Fibroblast of skin of scalp (primary cell): ENCODE results near the gene NPHS1.

Experiments used
- DNase-seq: peaks from one replicate; pipeline ENCODE4 v3.0.0-alpha.2; 2013

The NPHS1 gene

GRCh38 chr19:35786299-35787160 lies 65.8 kb downstream of the NPHS1 start:
- no peak for DNase-seq

DNA sequence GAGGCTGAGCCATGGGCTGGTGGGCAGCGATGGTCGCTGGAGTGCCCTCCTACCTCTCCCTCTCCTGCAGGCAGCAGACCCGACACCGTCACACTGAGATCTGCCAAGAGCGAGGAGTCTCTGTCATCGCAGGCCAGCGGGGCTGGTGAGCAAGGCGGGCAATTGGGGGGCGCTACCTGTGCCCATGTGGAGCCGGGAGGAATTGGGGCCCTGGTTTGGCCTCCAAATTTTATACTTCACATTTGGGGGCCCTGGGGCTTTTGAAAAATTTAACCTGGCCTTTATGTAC lies 67.0 kb downstream of the NPHS1 start:
- no peak for DNase-seq

DNA sequence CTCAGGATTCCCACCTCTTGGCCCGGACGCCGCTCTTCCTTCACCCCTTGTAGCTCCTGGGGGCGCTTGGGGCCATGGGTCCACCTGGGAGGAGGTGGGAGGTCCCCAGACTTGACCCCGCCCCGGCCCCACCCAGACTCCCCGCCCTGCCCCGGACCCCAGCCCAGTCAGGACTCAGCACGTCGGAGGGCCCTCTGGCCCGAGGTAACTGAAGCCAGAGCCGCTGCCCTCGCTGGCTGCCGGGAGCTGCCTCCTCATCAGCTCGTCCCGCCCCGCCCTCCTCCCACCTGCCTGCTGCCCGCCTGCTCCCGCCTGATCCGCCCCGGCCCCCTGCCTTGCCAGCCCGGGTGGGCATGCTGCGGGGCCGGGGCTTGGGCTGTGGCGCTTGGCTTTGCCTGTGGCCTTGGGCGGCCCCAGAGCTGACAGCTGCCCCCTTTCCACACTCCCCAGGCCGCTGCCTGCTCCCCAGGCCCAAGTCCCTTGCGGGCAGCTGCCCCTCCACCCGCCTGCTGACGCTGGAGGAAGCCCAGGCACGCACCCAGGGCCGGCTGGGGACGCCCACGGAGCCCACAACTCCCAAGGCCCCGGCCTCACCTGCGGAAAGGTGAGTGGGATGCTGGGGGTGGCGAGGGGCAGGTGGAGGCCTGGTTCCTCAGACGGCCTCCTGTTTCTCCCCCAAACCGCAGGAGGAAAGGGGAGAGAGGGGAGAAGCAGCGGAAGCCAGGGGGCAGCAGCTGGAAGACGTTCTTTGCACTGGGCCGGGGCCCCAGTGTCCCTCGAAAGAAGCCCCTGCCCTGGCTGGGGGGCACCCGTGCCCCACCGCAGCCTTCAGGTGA lies 67.6 kb downstream of the NPHS1 start:
- DNase-seq = no peak

DNA sequence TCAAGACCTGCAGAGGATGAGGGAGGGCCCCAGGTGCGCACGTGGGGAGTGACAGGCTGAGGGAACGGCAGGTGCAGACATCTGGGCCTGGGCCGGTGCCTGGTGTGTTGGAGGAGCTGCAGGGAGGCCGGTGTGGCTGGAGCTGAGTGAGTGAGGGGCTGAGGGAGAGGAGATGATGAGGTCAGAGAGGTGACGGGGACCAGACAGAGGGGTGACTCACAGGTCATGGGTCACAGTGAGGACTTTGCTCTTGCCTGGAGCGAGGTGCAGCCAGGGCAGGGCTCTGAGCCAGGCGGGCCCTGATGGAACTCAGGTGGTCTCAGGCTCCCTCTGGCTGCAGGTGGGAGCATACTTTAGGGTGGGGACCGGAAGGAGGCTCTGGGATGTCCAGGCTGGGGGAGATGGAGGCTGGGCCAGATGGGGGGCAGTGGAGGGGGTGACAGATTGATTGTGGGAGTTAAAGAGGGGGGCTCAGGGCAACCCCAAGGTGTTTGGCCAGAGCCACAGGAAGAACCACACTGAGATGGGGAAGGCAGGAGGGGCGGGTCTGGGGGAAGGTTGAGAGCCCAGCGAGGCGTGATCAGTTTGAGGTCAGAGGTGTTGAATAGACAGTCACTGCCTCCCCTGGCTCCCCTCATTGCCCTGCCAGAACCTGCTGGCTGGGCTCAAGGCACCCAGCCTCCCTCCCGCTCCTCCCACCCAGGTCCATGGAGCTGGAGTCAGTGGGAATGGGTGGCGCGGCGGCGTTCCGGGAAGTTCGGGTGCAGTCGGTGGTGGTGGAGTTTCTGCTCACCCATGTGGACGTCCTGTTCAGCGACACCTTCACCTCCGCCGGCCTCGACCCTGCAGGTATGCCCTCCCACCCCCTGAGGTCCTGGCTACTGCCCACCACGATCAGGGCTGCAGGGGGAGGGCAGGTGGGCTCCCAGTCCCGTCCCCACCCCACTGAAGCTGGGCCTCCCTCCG lies 68.6 kb downstream of the NPHS1 start:
- no peak for DNase-seq

DNA sequence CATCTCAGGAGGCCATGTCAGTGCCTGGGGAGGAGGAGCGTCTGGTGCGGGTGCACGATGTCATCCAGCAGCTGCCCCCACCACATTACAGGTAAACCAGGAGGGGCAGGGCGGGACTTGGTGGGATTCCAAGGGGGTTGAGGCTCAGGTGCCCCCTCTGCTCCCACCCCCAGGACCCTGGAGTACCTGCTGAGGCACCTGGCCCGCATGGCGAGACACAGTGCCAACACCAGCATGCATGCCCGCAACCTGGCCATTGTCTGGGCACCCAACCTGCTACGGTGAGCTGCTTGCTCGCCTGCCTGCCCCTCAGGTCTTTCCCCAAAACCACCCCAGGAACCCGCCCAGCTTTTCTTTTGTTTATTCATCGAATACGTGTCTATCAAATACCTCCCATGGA lies 69.7 kb downstream of the NPHS1 start:
- no peak for DNase-seq

- DNase-seq = no peak
Measured at GRCh38 chr19:35781650-35782049, 70.7 kb downstream of the NPHS1 start.

DNA sequence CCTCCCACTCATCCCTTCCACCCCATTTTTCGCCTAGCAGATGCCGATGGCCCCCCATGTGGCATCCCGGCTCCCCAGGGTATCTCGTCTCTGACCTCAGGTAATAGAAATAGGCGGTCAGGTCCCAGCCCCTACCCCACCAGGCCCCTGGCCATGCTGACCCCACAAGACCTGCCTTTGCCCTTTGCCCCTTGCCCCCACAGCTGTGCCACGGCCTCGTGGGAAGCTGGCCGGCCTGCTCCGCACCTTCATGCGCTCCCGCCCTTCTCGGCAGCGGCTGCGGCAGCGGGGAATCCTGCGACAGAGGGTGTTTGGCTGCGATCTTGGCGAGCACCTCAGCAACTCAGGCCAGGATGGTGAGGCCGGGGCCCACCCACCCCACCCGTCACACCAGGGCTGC lies 71.6 kb downstream of the NPHS1 start:
- DNase-seq = no peak

DNA sequence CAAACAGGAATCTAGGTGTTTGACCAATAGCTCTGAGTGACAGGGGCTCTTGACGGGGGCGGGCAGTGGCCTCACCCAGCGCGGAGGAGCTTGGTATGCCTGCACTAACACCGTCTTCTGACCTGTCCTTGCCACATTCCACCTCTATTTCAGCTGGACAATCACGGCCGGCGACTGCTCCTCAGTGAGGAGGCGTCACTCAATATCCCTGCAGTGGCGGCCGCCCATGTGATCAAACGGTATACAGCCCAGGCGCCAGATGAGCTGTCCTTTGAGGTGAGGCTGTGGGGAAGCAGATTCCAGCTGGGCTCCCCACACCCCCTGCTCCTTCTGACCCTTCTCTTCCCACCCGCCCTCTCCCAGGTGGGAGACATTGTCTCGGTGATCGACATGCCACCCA lies 72.2 kb downstream of the NPHS1 start:
- no peak for DNase-seq

- DNase-seq = no peak
Measured at GRCh38 chr19:35779033-35779432, 73.3 kb downstream of the NPHS1 start.

- DNase-seq = no peak
Measured at GRCh38 chr19:35777961-35778360, 74.3 kb downstream of the NPHS1 start.

DNA sequence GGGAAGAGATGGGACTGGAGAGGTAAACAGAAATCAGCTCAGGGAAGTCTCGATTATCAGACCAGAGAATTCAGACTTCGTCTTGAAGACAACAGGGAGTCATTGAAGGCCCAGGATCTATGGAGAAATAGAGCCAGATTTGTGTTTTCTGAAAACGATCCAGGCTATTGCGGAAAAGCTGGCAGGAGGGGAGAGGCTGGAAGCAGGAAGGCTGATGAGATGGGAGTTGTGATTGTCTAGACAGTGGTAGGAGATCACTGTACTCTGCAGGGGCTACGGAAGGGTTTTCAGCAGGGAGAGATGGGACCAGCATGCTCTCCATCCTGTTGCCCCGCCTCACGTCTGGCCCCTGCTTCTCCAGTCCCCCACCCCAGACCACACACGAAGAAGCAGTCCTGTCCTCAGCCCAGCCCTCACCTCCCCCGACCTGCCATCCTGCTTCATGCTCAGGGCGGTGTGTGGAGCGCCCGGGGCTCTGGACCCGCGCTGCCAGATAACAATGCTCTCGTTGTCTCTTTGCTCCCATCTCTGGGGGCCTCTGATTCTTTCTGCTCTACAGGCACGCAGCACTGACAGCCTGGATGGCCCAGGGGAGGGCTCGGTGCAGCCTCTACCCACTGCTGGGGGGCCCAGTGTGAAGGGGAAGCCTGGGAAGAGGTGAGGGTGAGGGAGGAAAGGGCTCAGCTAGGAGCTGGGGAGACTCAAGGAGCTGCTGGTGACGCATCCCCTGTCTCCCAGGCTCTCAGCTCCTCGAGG lies 75.0 kb downstream of the NPHS1 start:
- DNase-seq = no peak

- no peak for DNase-seq
Measured at GRCh38 chr19:35776102-35776788, 76.1 kb downstream of the NPHS1 start.
